Measurements from ENCODE around the gene TMPRSS4.
A peak's percentile ranks its signal among the peaks of the same experiment; 100 is the strongest.

TMPRSS4 gene

GRCh38 chr11:118084656-118085055 lies 7.8 kb downstream of the TMPRSS4 start:
- Histone ChIP-seq H2AFZ (ENCODE audit: low read length) (no peak overlapping the region), H3K9ac (ENCODE audit: low read depth, low read length, poor library complexity) (no peak overlapping the region), H3K4me2 (ENCODE audit: insufficient read depth, low read length, poor library complexity, severe bottlenecking) (no peak overlapping the region), H3K4ac (ENCODE audit: low read length) (no peak overlapping the region), H3K4me3 (ENCODE audit: low read length in 2 of 2) (no peak overlapping the region), H3K27me3 (ENCODE audit: control insufficient read depth in 3 of 3, insufficient read depth in 3 of 3, low read depth in 1 of 3, low read length in 3 of 3) (peaks cover 0 to 18% (median 0%) of the 10 kb centered on the region in 3 experiments), H3K4me1 (ENCODE audit: control insufficient read depth in 2 of 2, insufficient read depth in 1 of 2, low read depth in 1 of 2, low read length in 2 of 2) (peaks cover 2 to 10% of the 10 kb centered on the region in 2 donors), H2BK5ac (ENCODE audit: low read length) (no peak overlapping the region), H3K79me1 (ENCODE audit: low read depth, low read length) (no peaks in the 10 kb centered on the region), H3K36me3 (replicated peaks in 1 of 2; ENCODE audit: control insufficient read depth in 2 of 2, insufficient read depth in 2 of 2, low read length in 2 of 2) (no peaks in the 10 kb centered on the region), H4K91ac (ENCODE audit: low read depth, low read length, poor library complexity) (no peak overlapping the region), H2AK5ac (ENCODE audit: low read depth, low read length) (no peak overlapping the region), H3K18ac (ENCODE audit: low read length) (no peak overlapping the region), H3K9me3 (replicated peaks in 1 of 2; ENCODE audit: control insufficient read depth in 2 of 2, insufficient read depth in 1 of 2, low read depth in 1 of 2, low read length in 2 of 2) (peaks cover 7 to 8% of the 10 kb centered on the region in 2 donors), H2BK120ac (ENCODE audit: low read depth, low read length) (no peak overlapping the region), H2BK15ac (ENCODE audit: low read length) (no peak overlapping the region), H4K8ac (ENCODE audit: low read depth, low read length) (no peak overlapping the region), H2BK12ac (ENCODE audit: low read length) (no peak overlapping the region), H3K27ac (replicated peaks; ENCODE audit: low read length) (no peak overlapping the region), H3K14ac (ENCODE audit: low read length) (no peak overlapping the region), H3K23ac (ENCODE audit: low read depth, low read length, poor library complexity) (no peak overlapping the region)
- no peak for DNase-seq (ENCODE audit: low spot score)

GRCh38 chr11:118086913-118087768 lies 10.3 kb downstream of the TMPRSS4 start, which contains the start of gene SMIM35:
Gene SMIM35 (minus strand): TSS chr11:118086963. CDS start chr11:118086757, 206 bp downstream.
- Histone ChIP-seq H3K23ac (ENCODE audit: low read depth, low read length, poor library complexity) (no peak within 1 kb of the TSS), H3K9me3 (replicated peaks in 1 of 2; ENCODE audit: control insufficient read depth in 2 of 2, insufficient read depth in 1 of 2, low read depth in 1 of 2, low read length in 2 of 2) (peaks cover 7 to 8% of the 10 kb centered on the region in 2 donors), H3K18ac (ENCODE audit: low read length) (peak within 1 kb of the TSS; percentile 17)

GRCh38 chr11:118087931-118088330 lies 11.1 kb downstream of the TMPRSS4 start:
- Histone ChIP-seq H2BK120ac (ENCODE audit: low read depth, low read length) (no peak overlapping the region), H2AFZ (ENCODE audit: low read length) (no peak overlapping the region), H2BK15ac (ENCODE audit: low read length) (no peak overlapping the region), H3K27ac (replicated peaks; ENCODE audit: low read length) (no peak overlapping the region), H3K9ac (ENCODE audit: low read depth, low read length, poor library complexity) (no peak overlapping the region), H3K23ac (ENCODE audit: low read depth, low read length, poor library complexity) (no peak overlapping the region), H3K36me3 (replicated peaks in 1 of 2; ENCODE audit: control insufficient read depth in 2 of 2, insufficient read depth in 2 of 2, low read length in 2 of 2) (no peaks in the 10 kb centered on the region), H2AK5ac (ENCODE audit: low read depth, low read length) (no peak overlapping the region), H3K9me3 (replicated peaks in 1 of 2; ENCODE audit: control insufficient read depth in 2 of 2, insufficient read depth in 1 of 2, low read depth in 1 of 2, low read length in 2 of 2) (peaks cover 7 to 8% of the 10 kb centered on the region in 2 donors), H3K4me2 (ENCODE audit: insufficient read depth, low read length, poor library complexity, severe bottlenecking) (no peak overlapping the region), H3K27me3 (ENCODE audit: control insufficient read depth in 3 of 3, insufficient read depth in 3 of 3, low read depth in 1 of 3, low read length in 3 of 3) (peaks cover 0 to 3% (median 0%) of the 10 kb centered on the region in 3 experiments), H2BK12ac (ENCODE audit: low read length) (no peak overlapping the region), H3K4me3 (ENCODE audit: low read length in 2 of 2) (no peak overlapping the region), H4K8ac (ENCODE audit: low read depth, low read length) (no peak overlapping the region), H3K18ac (ENCODE audit: low read length) (no peak overlapping the region), H3K79me1 (ENCODE audit: low read depth, low read length) (no peaks in the 10 kb centered on the region), H3K14ac (ENCODE audit: low read length) (no peak overlapping the region), H3K4me1 (ENCODE audit: control insufficient read depth in 2 of 2, insufficient read depth in 1 of 2, low read depth in 1 of 2, low read length in 2 of 2) (peaks cover 3 to 10% of the 10 kb centered on the region in 2 donors), H4K91ac (ENCODE audit: low read depth, low read length, poor library complexity) (no peak overlapping the region), H3K4ac (ENCODE audit: low read length) (no peak overlapping the region), H2BK5ac (ENCODE audit: low read length) (no peak overlapping the region)
- no CpG with 5 or more reads among the region's 6 CpGs for WGBS, 2 donors (ENCODE audit: extremely low coverage in 2 of 2, insufficient read length in 2 of 2, insufficient replicate concordance in 1 of 2)
- DNase-seq (ENCODE audit: low spot score), result no peak

More at GRCh38 chr11:118086913-118087768, 10.3 kb downstream of the TMPRSS4 start, which contains the start of gene SMIM35:
- no CpG with 5 or more reads among the region's 5 CpGs for WGBS, 2 donors (ENCODE audit: extremely low coverage in 2 of 2, insufficient read length in 2 of 2, insufficient replicate concordance in 1 of 2)
- no peak within 1 kb of the TSS for H2BK120ac ChIP-seq (ENCODE audit: low read depth, low read length)
- no peak within 1 kb of the TSS for H2BK12ac ChIP-seq (ENCODE audit: low read length)
- no peak within 1 kb of the TSS for H3K4me3 ChIP-seq (ENCODE audit: low read length in 2 of 2)
- DNase-seq (ENCODE audit: low spot score), result no peak
- no peak within 1 kb of the TSS for H2BK5ac ChIP-seq (ENCODE audit: low read length)
- no peak within 1 kb of the TSS for H3K4ac ChIP-seq (ENCODE audit: low read length)
- H4K8ac ChIP-seq (ENCODE audit: low read depth, low read length), result no peak within 1 kb of the TSS
- no peak within 1 kb of the TSS for H3K14ac ChIP-seq (ENCODE audit: low read length)
- peaks cover 0 to 3% (median 0%) of the 10 kb centered on the region in 3 experiments for H3K27me3 ChIP-seq (ENCODE audit: control insufficient read depth in 3 of 3, insufficient read depth in 3 of 3, low read depth in 1 of 3, low read length in 3 of 3)
- no peak within 1 kb of the TSS for H3K4me2 ChIP-seq (ENCODE audit: insufficient read depth, low read length, poor library complexity, severe bottlenecking)
- H3K4me1 ChIP-seq (ENCODE audit: control insufficient read depth in 2 of 2, insufficient read depth in 1 of 2, low read depth in 1 of 2, low read length in 2 of 2), result peaks cover 2 to 10% of the 10 kb centered on the region in 2 donors
- peak within 1 kb of the TSS; percentile 4 for H2AK5ac ChIP-seq (ENCODE audit: low read depth, low read length)
- no peak within 1 kb of the TSS for H2AFZ ChIP-seq (ENCODE audit: low read length)
- no peak within 1 kb of the TSS for H4K91ac ChIP-seq (ENCODE audit: low read depth, low read length, poor library complexity)
- no peak within 1 kb of the TSS for H3K27ac ChIP-seq (replicated peaks; ENCODE audit: low read length)
- no peaks in the 10 kb centered on the region for H3K36me3 ChIP-seq (replicated peaks in 1 of 2; ENCODE audit: control insufficient read depth in 2 of 2, insufficient read depth in 2 of 2, low read length in 2 of 2)
- no peak within 1 kb of the TSS for H3K9ac ChIP-seq (ENCODE audit: low read depth, low read length, poor library complexity)
- no peak within 1 kb of the TSS for H2BK15ac ChIP-seq (ENCODE audit: low read length)
- H3K79me1 ChIP-seq (ENCODE audit: low read depth, low read length), result no peaks in the 10 kb centered on the region

- no peak overlapping the region for H4K8ac ChIP-seq (ENCODE audit: low read depth, low read length)
- WGBS, 2 donors (ENCODE audit: extremely low coverage in 2 of 2, insufficient read length in 2 of 2, insufficient replicate concordance in 1 of 2), result no CpG with 5 or more reads among the region's 4 CpGs
Measured at GRCh38 chr11:118088531-118088930, 11.7 kb downstream of the TMPRSS4 start.

More at GRCh38 chr11:118088531-118088930, 11.7 kb downstream of the TMPRSS4 start:
- Histone ChIP-seq H3K9ac (ENCODE audit: low read depth, low read length, poor library complexity) (no peak overlapping the region), H3K9me3 (replicated peaks in 1 of 2; ENCODE audit: control insufficient read depth in 2 of 2, insufficient read depth in 1 of 2, low read depth in 1 of 2, low read length in 2 of 2) (peaks cover 7 to 8% of the 10 kb centered on the region in 2 donors), H3K4me1 (ENCODE audit: control insufficient read depth in 2 of 2, insufficient read depth in 1 of 2, low read depth in 1 of 2, low read length in 2 of 2) (peaks cover 2 to 12% of the 10 kb centered on the region in 2 donors), H2AFZ (ENCODE audit: low read length) (no peak overlapping the region), H3K4me2 (ENCODE audit: insufficient read depth, low read length, poor library complexity, severe bottlenecking) (no peak overlapping the region), H3K79me1 (ENCODE audit: low read depth, low read length) (no peaks in the 10 kb centered on the region), H3K23ac (ENCODE audit: low read depth, low read length, poor library complexity) (no peak overlapping the region), H2BK120ac (ENCODE audit: low read depth, low read length) (no peak overlapping the region), H4K91ac (ENCODE audit: low read depth, low read length, poor library complexity) (no peak overlapping the region), H3K4ac (ENCODE audit: low read length) (no peak overlapping the region), H3K14ac (ENCODE audit: low read length) (no peak overlapping the region), H3K18ac (ENCODE audit: low read length) (peak overlapping the region; percentile 42), H3K27ac (replicated peaks; ENCODE audit: low read length) (no peak overlapping the region), H3K4me3 (ENCODE audit: low read length in 2 of 2) (no peak overlapping the region), H2BK12ac (ENCODE audit: low read length) (no peak overlapping the region), H3K27me3 (ENCODE audit: control insufficient read depth in 3 of 3, insufficient read depth in 3 of 3, low read depth in 1 of 3, low read length in 3 of 3) (peaks cover 0 to 3% (median 0%) of the 10 kb centered on the region in 3 experiments), H3K36me3 (replicated peaks in 1 of 2; ENCODE audit: control insufficient read depth in 2 of 2, insufficient read depth in 2 of 2, low read length in 2 of 2) (no peaks in the 10 kb centered on the region), H2AK5ac (ENCODE audit: low read depth, low read length) (no peak overlapping the region), H2BK5ac (ENCODE audit: low read length) (no peak overlapping the region), H2BK15ac (ENCODE audit: low read length) (no peak overlapping the region)
- no peak for DNase-seq (ENCODE audit: low spot score)
